ENCODE measurements around the gene INAFM2. TPM values are rescaled to one million over a fixed set of nuclear protein-coding genes. Genes with fewer than 3 reads are reported as not detected.

INAFM2 gene
- total and polyA plus RNA-seq, 2 donors (not counting 1 experiment from before 2014, with no cell fraction given) = 8.9 to 11.0 TPM

GRCh38 chr15:40285554-40286011 is 37.9 kb upstream of the INAFM2 start:
- peak in 1 of 2 donors; percentile 16 for DNase-seq (ENCODE audit: low read depth in 2 of 2)
- Histone ChIP-seq H3K36me3 (ENCODE audit: control insufficient read depth, insufficient read depth, low read length) (no peaks in the 10 kb centered on the region), H4K20me1 (ENCODE audit: control insufficient read depth, extremely low read depth, insufficient read depth, low read length) (no peaks in the 10 kb centered on the region), H3K9ac (ENCODE audit: insufficient read depth, low read length) (no peak overlapping the region), H3K27ac (ENCODE audit: insufficient read depth, low read length) (no peak overlapping the region), H3K9me3 (ENCODE audit: control insufficient read depth, insufficient read depth, low read depth, low read length) (no peaks in the 10 kb centered on the region), H3K4me2 (ENCODE audit: extremely low read depth, insufficient read depth, low read length) (no peak overlapping the region), H3K79me2 (ENCODE audit: control insufficient read depth, insufficient read depth, low read length) (no peaks in the 10 kb centered on the region), H2AFZ (ENCODE audit: low read length) (no peak overlapping the region), H3K4me1 (ENCODE audit: control insufficient read depth, extremely low read depth, insufficient read depth, low read length) (no peaks in the 10 kb centered on the region), H3K4me3 (replicated peaks in 1 of 4; ENCODE audit: control extremely low read depth in 1 of 4, insufficient read depth in 1 of 4, low read depth in 3 of 4, low read length in 4 of 4) (no peak overlapping the region), H3K27me3 (ENCODE audit: control insufficient read depth, insufficient read depth, low read length) (peaks cover 41% of the 10 kb centered on the region)
- TF ChIP-seq EZH2 (IDR thresholded peaks at IDR 0.05; ENCODE audit: low read length, missing control alignments) (no peak), CTCF (conservative IDR thresholded peaks at IDR 0.05 in 1 of 2, IDR thresholded peaks at IDR 0.05 in 1 of 2; ENCODE audit: low read depth in 1 of 2, low read length in 2 of 2) (no peak)

GRCh38 chr15:40286061-40286532 is 37.4 kb upstream of the INAFM2 start:
- Histone ChIP-seq H3K27me3 (ENCODE audit: control insufficient read depth, insufficient read depth, low read length) (peaks cover 36% of the 10 kb centered on the region), H3K4me1 (ENCODE audit: control insufficient read depth, extremely low read depth, insufficient read depth, low read length) (no peaks in the 10 kb centered on the region), H3K27ac (ENCODE audit: insufficient read depth, low read length) (no peak overlapping the region), H3K9me3 (ENCODE audit: control insufficient read depth, insufficient read depth, low read depth, low read length) (no peaks in the 10 kb centered on the region), H3K4me2 (ENCODE audit: extremely low read depth, insufficient read depth, low read length) (no peak overlapping the region), H3K9ac (ENCODE audit: insufficient read depth, low read length) (no peak overlapping the region), H3K79me2 (ENCODE audit: control insufficient read depth, insufficient read depth, low read length) (no peaks in the 10 kb centered on the region), H2AFZ (ENCODE audit: low read length) (no peak overlapping the region), H3K36me3 (ENCODE audit: control insufficient read depth, insufficient read depth, low read length) (no peaks in the 10 kb centered on the region), H3K4me3 (replicated peaks in 1 of 4; ENCODE audit: control extremely low read depth in 1 of 4, insufficient read depth in 1 of 4, low read depth in 3 of 4, low read length in 4 of 4) (no peak overlapping the region), H4K20me1 (ENCODE audit: control insufficient read depth, extremely low read depth, insufficient read depth, low read length) (no peaks in the 10 kb centered on the region)
- TF ChIP-seq CTCF (conservative IDR thresholded peaks at IDR 0.05 in 1 of 2, IDR thresholded peaks at IDR 0.05 in 1 of 2; ENCODE audit: low read depth in 1 of 2, low read length in 2 of 2) (no peak), EZH2 (IDR thresholded peaks at IDR 0.05; ENCODE audit: low read length, missing control alignments) (no peak)
- DNase-seq (ENCODE audit: low read depth in 2 of 2) = no peak

DNA sequence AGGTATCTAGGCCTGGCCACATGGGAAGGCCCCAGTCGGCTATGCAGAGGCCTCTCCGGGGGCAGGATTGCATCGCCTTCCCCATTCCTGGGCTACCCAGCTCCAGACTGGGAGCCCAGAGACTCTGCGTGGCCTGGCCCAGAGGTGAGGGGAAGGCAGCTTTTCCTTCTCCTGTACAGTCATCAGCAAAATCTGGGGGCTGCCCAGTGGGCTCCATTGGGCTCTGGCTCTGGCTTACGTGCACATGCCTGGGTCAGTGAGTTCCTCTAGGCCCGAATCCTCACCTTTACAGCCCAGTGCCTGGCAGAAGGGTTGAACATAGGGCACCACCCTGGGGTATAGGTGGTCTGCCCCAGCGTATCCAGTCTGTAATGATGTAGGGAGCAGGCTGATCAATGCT is 36.7 kb upstream of the INAFM2 start:
- Histone ChIP-seq H4K20me1 (ENCODE audit: control insufficient read depth, extremely low read depth, insufficient read depth, low read length) (no peaks in the 10 kb centered on the region), H3K4me3 (replicated peaks in 1 of 4; ENCODE audit: control extremely low read depth in 1 of 4, insufficient read depth in 1 of 4, low read depth in 3 of 4, low read length in 4 of 4) (no peak overlapping the region), H2AFZ (ENCODE audit: low read length) (no peak overlapping the region), H3K27me3 (ENCODE audit: control insufficient read depth, insufficient read depth, low read length) (peaks cover 32% of the 10 kb centered on the region), H3K27ac (ENCODE audit: insufficient read depth, low read length) (no peak overlapping the region), H3K36me3 (ENCODE audit: control insufficient read depth, insufficient read depth, low read length) (no peaks in the 10 kb centered on the region), H3K4me1 (ENCODE audit: control insufficient read depth, extremely low read depth, insufficient read depth, low read length) (no peaks in the 10 kb centered on the region), H3K9me3 (ENCODE audit: control insufficient read depth, insufficient read depth, low read depth, low read length) (no peaks in the 10 kb centered on the region), H3K79me2 (ENCODE audit: control insufficient read depth, insufficient read depth, low read length) (no peaks in the 10 kb centered on the region), H3K4me2 (ENCODE audit: extremely low read depth, insufficient read depth, low read length) (no peak overlapping the region), H3K9ac (ENCODE audit: insufficient read depth, low read length) (no peak overlapping the region)
- TF ChIP-seq EZH2 (IDR thresholded peaks at IDR 0.05; ENCODE audit: low read length, missing control alignments) (no peak), CTCF (conservative IDR thresholded peaks at IDR 0.05 in 1 of 2, IDR thresholded peaks at IDR 0.05 in 1 of 2; ENCODE audit: low read depth in 1 of 2, low read length in 2 of 2) (no peak)
- DNase-seq (ENCODE audit: low read depth in 2 of 2) = no peak
